Measurements from ENCODE around the gene G3BP1.

GRCh38 chr5:151856861-151857260 lies 85.1 kb downstream of the G3BP1 start:
- TF ChIP-seq CTCF (IDR thresholded peaks at IDR 0.05; ENCODE audit: low read length) (no peak), EZH2 (IDR thresholded peaks at IDR 0.05; ENCODE audit: borderline replicate concordance, low read length) (no peak)

Data from OCI-LY1 (cell line).